ENCODE measurements around the gene ZBTB20.

ZBTB20 gene

DNA sequence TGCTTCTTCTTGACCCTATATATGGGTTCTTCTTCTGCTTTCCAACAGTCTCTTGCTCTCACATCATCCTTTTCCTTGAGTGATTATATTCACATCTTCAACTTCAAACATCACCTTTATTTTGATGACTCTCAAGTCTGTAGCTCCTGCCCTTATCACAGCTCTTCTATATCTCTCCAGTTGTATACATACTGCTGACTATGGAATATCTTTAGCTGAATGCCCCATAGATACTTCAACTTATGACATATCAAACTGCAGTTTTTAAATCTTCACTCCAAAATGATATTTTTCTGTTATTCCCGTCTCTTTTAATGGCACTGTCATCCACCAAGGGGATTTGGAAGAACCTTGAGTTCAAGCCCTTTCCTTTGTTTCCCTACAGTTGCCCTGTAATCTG, 139.1 kb downstream of the ZBTB20 start:
- TF ChIP-seq, protein P1, sequence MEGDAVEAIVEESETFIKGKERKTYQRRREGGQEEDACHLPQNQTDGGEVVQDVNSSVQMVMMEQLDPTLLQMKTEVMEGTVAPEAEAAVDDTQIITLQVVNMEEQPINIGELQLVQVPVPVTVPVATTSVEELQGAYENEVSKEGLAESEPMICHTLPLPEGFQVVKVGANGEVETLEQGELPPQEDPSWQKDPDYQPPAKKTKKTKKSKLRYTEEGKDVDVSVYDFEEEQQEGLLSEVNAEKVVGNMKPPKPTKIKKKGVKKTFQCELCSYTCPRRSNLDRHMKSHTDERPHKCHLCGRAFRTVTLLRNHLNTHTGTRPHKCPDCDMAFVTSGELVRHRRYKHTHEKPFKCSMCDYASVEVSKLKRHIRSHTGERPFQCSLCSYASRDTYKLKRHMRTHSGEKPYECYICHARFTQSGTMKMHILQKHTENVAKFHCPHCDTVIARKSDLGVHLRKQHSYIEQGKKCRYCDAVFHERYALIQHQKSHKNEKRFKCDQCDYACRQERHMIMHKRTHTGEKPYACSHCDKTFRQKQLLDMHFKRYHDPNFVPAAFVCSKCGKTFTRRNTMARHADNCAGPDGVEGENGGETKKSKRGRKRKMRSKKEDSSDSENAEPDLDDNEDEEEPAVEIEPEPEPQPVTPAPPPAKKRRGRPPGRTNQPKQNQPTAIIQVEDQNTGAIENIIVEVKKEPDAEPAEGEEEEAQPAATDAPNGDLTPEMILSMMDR (conservative IDR thresholded peaks at IDR 0.05; ENCODE audit: control insufficient read depth, insufficient read depth, low read depth, low read length), result no peak
- H3K4me3 ChIP-seq (ENCODE audit: control insufficient read depth, low read depth, low read length), result no peak overlapping the region
- DNase-seq (ENCODE audit: low read depth), result no peak

DNA sequence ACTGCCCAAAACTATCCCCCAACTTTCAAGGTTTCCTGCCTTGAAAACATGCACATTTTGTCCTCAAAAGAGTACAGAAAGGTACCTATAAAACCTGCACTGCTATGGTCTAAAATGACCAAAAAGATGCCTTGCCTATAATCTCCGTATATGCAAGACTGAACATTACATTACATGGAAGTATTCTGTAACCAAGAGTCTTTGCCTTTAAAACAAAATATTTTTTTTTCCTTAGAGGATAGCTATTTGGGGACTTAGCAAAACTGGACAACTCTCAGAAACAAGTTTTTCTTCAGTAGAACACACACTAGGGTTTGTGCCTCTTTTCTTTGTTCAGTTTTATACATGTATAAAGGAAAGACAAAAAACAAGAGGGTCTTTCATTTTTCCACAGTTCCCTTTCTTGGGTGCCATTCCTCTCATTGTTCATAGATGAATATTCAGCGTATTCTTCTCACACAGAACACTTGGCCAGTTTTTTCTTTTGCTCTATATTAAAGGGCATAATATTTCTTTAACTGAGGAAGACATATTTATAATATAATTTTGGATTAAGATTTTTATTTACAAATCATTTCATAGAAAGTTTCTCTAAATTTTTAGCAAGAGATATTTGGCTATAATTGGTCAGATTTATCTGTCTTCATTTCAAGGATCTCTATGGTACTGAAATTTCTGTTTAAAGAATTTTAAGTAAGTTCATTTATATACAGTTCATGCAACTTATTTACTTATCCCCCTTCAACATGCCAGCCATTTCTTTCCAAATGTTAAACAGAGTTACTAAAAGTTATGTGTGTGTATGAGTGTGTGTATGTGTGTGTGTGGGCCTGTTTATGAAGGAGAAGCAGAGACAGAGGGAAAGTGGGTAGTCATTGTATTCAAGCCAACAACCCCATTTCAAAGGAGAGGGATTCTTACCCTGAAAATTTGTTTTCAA, 142.6 kb downstream of the ZBTB20 start:
- no peak overlapping the region for H3K4me3 ChIP-seq (ENCODE audit: control insufficient read depth, low read depth, low read length)
- DNase-seq (ENCODE audit: low read depth), result no peak
- TF ChIP-seq, protein P1 (conservative IDR thresholded peaks at IDR 0.05; ENCODE audit: control insufficient read depth, insufficient read depth, low read depth, low read length), result no peak

DNA sequence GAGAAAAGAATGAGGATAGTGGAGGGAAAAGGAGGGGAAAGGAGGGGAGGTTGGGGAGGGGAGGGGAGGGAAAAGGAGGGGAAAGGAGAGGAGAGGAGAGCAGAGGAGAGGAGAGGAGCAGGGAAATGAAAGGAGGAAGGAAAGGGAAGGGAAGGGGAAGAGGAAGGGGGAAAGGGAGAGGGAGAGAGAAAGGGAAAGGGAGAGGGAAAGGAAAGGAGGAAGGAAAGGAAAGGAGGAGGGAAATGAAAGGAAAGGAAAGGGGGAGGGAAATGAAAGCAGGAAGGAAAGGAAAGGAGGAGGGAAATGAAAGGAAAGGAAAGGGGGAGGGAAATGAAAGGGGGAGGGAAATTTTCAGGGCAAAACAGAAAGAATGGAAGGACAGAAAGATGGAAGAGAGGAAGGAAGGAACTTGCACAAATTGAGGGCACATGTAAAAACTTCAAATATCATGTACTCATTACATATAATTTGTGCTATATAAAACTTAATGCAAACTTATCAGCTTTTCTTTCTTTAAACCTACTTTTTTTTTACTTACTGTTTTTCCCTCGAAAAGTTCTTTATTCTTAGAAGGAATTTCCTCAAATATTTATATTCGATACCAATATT, 148.0 kb downstream of the ZBTB20 start:
- no peak for DNase-seq (ENCODE audit: low read depth)
- no peak overlapping the region for H3K4me3 ChIP-seq (ENCODE audit: control insufficient read depth, low read depth, low read length)
- TF ChIP-seq, protein P1 (conservative IDR thresholded peaks at IDR 0.05; ENCODE audit: control insufficient read depth, insufficient read depth, low read depth, low read length), result no peak

DNA sequence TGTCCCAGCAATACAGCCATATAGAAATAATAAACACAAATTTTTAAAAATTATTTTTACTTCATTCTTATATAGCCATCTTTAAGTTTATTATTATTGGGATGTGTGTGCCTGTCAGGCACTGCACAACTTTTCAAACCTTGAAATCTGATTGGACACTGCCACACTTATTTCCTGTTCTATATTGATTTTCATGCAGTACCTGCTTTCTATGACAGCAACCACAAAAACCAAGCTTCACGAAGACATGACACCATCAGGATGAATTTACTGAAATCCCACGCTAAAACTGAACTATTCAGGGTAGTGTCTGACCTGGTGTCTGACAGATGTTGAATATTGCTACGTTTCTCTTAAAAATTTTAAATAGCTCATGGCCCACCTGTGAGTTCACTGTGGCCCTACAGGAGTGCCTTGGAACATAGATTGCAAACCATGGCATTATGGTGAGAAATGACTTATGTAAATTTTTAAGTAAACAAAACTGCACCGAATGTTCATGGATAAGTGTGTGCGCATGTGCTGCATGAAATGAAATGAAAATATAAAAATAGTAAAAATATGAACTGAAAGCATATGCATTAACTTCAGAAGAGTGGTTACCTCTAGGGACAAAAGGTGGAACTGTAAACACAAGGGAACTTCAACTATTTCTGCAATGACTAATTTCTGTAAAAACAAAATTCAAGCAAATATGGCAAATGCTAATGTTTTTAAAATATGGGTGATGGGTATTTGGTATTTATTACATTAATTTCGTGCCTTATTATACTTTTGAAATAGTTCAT, 152.3 kb downstream of the ZBTB20 start:
- TF ChIP-seq, protein P1 (conservative IDR thresholded peaks at IDR 0.05; ENCODE audit: control insufficient read depth, insufficient read depth, low read depth, low read length), result no peak
- no peak for DNase-seq (ENCODE audit: low read depth)
- no peak overlapping the region for H3K4me3 ChIP-seq (ENCODE audit: control insufficient read depth, low read depth, low read length)

DNA sequence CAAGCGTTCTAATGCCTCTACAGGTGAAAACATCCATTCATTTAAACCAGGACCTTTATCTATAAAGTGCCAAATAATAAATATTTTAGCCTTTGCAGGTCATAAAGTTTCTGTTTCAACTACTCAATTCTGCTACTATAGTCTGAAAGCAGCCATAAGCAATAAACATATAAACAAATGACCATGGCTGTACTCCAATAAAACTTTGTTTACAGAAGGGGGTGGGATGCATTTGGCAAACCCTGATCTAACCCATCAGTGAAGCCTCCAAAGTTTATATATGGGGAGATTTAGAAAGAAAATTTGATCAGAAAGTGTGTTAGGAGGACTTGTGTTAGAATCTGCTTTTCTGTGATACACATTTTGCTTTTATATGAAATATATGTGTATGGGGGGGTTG, 161.3 kb downstream of the ZBTB20 start:
- H3K4me3 ChIP-seq (ENCODE audit: control insufficient read depth, low read depth, low read length), result no peak overlapping the region
- DNase-seq (ENCODE audit: low read depth), result no peak
- TF ChIP-seq, protein P1 (conservative IDR thresholded peaks at IDR 0.05; ENCODE audit: control insufficient read depth, insufficient read depth, low read depth, low read length), result no peak

DNA sequence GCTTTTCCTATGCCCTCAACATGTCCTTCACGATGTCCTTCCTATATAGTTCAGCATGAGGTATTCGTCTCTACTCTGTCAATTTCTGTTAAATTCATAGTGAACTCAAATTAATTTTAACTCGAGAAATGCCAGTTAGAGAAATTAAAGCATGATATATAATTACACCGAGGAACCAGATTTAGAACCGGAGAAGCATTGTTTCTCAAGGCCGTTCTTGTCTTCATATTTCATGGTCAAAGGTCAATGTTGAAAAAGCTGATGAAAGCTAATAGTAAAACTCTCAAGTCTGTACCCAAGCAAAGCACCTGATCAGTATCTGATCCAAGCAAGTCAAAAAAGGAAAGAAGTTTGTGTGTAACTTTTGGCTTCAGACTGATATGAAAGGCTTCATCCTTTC, 163.8 kb downstream of the ZBTB20 start:
- no peak overlapping the region for H3K4me3 ChIP-seq (ENCODE audit: control insufficient read depth, low read depth, low read length)
- no peak for DNase-seq (ENCODE audit: low read depth)
- TF ChIP-seq, protein P1 (conservative IDR thresholded peaks at IDR 0.05; ENCODE audit: control insufficient read depth, insufficient read depth, low read depth, low read length), result no peak
